GM12891 (cell line): Measurements from ENCODE around the gene RAB9A.
A peak's percentile ranks its signal among the peaks of the same experiment; 100 is the strongest.

Experiments used
- DNase-seq: peaks from one replicate; pipeline ENCODE4 v3.0.0; 2011; ENCODE audit warnings: low spot score; ENCODE audit not compliant: insufficient read length
- FAIRE-seq: peaks from 2 replicates; lab custom pipeline; 2011; peaks lifted over from hg19 to GRCh38; lab: Jason Lieb, UNC
- PAX5 ChIP-seq: IDR thresholded peaks from 2 replicates; pipeline ENCODE4 v1.6.1; 2011; ENCODE audit warnings: low read length, moderate library complexity, mild to moderate bottlenecking; ENCODE audit not compliant: insufficient read depth, severe bottlenecking
- POLR2A ChIP-seq: IDR thresholded peaks from 2 replicates; pipeline ENCODE4 v1.6.1; 2011; ENCODE audit warnings: low read depth, low read length, control low read depth
- POLR2AphosphoS5 ChIP-seq: IDR thresholded peaks from 2 replicates; pipeline ENCODE4 v1.6.1; 2011; ENCODE audit warnings: low read depth, low read length, control low read depth
- POU2F2 ChIP-seq: IDR thresholded peaks from 2 replicates; pipeline ENCODE4 v1.6.1; 2011; ENCODE audit warnings: low read depth, mild to moderate bottlenecking, control low read depth, low read length, moderate library complexity
- SPI1 ChIP-seq: IDR thresholded peaks from 2 replicates; pipeline ENCODE4 v1.6.1; 2011; ENCODE audit warnings: low read depth, low read length, control low read depth
- TAF1 ChIP-seq: IDR thresholded peaks from 2 replicates; pipeline ENCODE4 v1.6.1; 2011; ENCODE audit warnings: low read depth, low read length, control low read depth

The RAB9A gene

DNA sequence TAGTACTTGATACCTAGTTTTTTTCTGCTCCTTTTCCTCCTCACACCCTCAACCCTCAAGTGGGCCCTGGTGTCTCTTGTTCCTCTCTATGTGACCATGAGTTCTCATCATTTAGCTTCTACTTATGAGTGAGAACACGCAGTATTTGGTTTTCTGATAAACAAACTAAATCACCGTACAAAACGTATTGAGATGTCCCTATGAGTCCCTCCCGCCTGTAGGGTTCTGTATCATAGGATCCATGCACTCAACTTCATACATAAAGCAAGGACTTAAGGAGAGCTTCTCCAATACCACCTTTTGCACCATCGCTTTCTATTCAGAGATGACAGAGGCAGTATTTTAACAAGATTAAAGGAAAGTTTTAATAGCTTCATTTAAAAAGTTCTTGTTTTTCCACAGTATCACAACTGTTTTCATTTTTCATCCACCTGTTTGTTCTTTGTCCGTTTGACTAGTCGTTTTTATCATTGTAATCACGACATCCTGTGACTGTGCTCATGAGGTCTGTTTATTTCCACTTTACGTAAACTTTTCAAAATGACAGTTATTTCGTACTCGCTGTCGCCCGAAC is 457 bp upstream of the RAB9A start:
- FAIRE-seq: peak; percentile 57
- DNase-seq: no peak
- no peak for TF ChIP-seq POU2F2
- TF ChIP-seq POLR2A: no peak
- TF ChIP-seq TAF1: 0 out of 2 replicates have a peak, but pooled peaks have one; percentile 7

DNA sequence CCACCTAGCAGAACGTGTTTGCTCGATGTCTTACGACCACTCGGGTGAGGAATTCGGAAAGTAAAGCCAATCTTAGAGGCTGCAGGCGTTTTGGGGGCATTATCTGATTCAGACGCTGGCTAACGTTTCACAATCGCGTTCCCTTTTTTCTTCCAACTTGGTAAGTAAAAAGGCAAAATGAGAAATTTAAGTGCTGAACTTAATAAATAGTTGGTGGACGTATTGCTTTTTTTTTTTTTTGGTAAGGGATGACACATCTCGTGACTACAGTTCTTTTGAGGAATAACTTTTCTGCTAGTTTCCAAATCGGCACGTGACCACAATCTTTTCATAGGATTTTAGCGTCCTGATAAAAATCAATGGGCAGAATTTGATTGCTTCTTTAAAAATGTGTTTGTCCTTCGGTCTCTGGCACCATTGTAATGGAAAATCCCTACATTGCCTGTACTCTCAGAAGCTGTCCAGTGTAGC is 848 bp downstream of the RAB9A start:
- no peak for FAIRE-seq
- no peak for DNase-seq
- no peak for TF ChIP-seq SPI1
- TF ChIP-seq POU2F2: no peak
- TF ChIP-seq TAF1: no peak
- no peak for TF ChIP-seq PAX5
- TF ChIP-seq POLR2AphosphoS5: no peak
- TF ChIP-seq POLR2A: no peak

DNA sequence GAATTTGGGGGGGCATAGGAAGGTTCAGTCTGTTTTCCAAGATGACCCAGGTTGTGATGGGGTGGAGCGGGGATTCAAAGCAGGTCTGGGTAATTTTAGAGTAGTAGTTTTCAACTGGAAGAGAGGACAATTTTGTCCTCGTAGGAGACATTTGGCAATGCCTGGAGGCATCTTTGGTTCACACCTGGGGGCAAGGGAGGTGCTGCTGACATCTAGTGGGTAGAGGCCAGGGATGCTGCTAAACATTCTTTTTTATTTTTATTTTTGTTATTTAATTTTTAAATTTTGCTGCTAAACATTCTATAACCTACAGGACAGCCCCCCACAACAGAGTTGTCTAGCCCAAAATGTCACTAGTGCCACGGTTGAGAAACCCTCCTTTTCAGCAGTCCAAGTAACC is 1.9 kb downstream of the RAB9A start:
- no peak for TF ChIP-seq POLR2A
- TF ChIP-seq SPI1: no peak
- TF ChIP-seq POLR2AphosphoS5: no peak
- no peak for TF ChIP-seq POU2F2
- no peak for TF ChIP-seq PAX5
- DNase-seq (no peak), FAIRE-seq (peak; percentile 75)

DNA sequence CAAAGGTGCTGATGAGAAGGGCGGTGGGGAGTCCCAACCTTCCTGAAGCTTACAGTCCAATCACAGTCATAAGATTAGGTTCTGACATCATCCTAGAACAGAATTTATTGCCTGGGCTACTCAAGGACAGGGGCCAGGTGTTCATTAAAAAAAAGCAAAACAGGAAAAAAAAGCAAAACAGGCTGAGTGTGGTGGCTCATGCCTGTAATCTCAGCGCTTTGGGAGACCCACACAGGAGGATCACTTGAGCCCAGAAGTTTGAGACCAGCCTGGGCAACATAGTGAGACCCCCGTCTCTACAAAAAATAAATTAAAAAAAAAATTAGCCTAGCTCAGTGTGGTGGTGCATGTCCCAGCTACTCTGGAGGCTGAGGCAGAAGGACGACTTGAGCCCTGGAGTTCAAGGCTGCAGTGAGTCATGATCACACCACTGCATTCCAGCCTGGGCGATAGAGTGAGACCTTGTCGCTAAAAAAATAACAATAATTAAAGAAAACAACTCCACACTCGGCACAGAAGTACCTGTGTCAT is 3.0 kb downstream of the RAB9A start:
- FAIRE-seq (no peak), DNase-seq (no peak)
- TF ChIP-seq TAF1 (no peak), SPI1 (no peak), POLR2AphosphoS5 (no peak), POU2F2 (no peak), POLR2A (no peak), PAX5 (no peak)

DNA sequence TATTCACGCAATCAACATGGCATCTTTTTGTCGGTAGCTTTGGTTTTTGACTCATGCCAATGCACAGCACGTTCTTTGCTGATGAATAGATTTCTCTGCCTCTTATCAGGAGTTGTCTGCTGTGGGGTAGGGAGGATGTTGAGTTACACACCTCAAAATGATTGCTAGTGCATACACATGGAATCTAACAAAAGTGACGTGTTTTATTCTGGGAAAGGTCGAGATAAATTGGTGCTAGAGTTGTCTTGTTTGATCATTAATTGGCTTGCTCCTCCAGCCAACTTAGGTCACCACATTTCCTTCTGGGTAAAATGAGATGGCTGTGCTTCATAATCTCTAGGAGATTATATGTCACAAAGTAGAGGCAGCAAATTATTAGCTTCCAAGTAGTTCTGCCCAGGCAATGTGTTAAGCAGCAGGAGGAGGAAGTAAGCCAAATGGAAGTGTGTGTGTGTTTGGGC is 3.9 kb downstream of the RAB9A start:
- FAIRE-seq (peak; percentile 54), DNase-seq (no peak)
- TF ChIP-seq POU2F2 (no peak), POLR2AphosphoS5 (no peak), PAX5 (no peak), TAF1 (no peak), SPI1 (no peak), POLR2A (no peak)

DNA sequence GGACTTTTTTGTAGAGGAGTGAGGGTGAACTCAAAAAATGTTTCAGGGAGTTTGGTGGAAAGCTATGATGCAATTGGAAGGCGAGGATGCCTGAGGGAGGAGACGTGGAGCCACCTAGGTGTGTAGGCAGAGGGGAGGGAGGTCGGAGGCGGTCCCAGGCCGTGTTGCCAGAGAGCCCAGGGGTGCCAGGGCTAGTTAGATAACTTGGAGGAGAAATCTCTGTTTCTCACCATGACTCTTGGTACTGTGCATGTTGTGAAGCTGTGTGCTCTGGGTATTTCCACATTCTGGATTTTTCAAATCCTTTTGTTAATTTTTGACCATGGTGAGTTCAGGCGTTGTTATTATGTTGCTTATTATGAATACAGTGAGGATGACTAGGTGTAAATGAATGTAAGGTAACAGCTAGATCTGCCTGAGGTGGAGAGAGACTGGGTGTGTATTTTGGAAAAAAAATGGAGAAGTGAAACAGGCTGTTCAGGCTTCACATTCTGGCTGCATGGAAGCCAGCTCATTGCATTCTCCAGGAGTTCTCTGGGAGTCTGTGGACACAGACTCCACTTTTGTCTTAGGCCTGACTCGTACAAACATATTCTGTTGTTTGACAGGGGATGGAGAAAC is 4.5 kb downstream of the RAB9A start:
- TF ChIP-seq POLR2AphosphoS5 (no peak), SPI1 (peak; percentile 87)
- FAIRE-seq (peak; percentile 40), DNase-seq (no peak)

DNA sequence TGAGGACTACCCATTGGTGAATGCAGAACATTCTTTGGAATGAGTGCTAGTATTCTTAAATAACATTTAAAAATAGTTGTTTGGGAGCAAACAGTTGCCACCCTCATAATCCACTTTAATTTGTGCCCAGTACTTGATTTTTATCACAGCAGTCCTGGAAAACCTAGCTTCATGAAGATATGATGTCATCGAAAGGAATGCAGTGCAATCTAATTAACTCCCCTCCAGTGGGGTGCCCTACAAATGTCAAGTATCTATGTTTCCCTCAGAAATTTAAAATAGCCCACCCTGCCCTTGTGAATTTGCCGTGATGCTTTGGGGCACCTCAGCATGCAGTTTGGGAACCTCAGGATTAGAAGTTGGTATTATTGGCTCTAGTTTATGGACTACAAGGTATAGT is 5.4 kb downstream of the RAB9A start:
- TF ChIP-seq PAX5 (no peak), SPI1 (no peak), POU2F2 (no peak), POLR2AphosphoS5 (no peak), POLR2A (no peak), TAF1 (no peak)
- no peak for FAIRE-seq
- no peak for DNase-seq

DNA sequence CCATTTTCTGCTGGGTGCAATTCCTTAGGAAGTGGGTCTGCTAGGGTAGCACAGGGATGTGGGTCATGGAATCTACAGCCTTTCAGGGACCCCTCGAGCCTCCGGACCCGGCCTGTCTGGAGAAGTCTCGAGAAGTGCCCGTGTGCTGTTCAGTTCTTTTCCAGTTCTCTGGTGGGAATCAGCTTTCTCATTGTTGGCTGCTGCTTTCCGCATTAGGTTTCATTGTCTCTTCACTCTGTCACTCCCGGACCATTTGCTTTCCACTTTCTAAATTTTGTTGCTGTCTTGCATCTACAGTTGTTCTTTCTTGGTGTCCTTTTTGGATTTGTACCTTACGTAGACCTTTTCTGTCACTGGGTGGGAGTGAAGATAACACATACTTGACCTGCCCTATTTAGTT is 6.1 kb downstream of the RAB9A start:
- no peak for FAIRE-seq
- TF ChIP-seq SPI1: no peak
- TF ChIP-seq PAX5: no peak
- no peak for TF ChIP-seq POLR2A
- TF ChIP-seq POU2F2: no peak
- no peak for TF ChIP-seq TAF1
- TF ChIP-seq POLR2AphosphoS5: no peak
- no peak for DNase-seq

DNA sequence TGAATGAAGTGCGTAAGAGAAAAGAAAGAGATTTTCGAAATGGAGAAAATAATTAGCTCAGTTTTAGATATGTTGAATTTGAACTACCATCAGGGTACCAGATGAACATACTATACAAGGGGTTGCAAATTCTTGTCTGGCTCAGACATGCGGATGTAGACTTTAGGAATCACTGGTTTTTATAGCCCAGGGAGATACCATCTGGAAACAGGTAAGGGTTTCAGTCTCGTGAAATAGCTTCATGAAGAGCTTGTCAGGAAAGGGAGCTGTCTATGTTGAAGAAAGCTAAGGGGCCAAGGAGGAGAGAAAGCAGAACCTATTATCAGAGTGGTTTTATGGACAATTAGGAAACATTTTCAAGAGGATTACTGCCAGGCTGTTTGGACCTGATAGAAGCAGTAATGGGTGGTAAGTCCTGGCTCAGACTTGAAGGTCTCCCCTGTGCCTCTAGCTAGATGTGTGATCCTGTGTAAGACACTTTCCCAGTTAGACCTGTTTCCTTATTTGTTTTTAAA is 6.7 kb downstream of the RAB9A start:
- peak; percentile 77 for FAIRE-seq
- no peak for DNase-seq
- TF ChIP-seq SPI1 (no peak), POLR2AphosphoS5 (no peak)

DNA sequence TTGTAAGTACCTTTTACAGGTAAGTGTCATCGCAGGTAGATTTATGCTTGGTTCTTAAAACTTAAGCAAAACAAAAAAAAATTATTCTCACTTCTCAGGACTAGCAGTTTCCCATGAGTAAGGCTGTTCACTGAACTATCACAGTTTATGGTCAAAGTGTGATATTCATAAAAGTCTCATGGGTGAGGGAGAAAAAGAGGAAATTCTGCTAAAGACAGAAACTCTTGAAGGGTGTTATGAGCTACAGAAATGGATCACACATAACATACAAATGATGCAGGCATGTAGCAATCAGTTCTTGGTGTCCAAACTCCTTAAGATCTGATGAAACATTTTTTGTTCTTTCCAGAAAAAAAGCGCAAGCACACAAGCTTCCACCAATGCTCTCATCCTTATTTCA is 8.5 kb downstream of the RAB9A start:
- DNase-seq: no peak
- TF ChIP-seq POLR2A (no peak), POLR2AphosphoS5 (no peak), POU2F2 (no peak), PAX5 (no peak), TAF1 (no peak), SPI1 (no peak)
- FAIRE-seq: peak; percentile 85
